Measurements from ENCODE around the gene NPTX1.

DNA sequence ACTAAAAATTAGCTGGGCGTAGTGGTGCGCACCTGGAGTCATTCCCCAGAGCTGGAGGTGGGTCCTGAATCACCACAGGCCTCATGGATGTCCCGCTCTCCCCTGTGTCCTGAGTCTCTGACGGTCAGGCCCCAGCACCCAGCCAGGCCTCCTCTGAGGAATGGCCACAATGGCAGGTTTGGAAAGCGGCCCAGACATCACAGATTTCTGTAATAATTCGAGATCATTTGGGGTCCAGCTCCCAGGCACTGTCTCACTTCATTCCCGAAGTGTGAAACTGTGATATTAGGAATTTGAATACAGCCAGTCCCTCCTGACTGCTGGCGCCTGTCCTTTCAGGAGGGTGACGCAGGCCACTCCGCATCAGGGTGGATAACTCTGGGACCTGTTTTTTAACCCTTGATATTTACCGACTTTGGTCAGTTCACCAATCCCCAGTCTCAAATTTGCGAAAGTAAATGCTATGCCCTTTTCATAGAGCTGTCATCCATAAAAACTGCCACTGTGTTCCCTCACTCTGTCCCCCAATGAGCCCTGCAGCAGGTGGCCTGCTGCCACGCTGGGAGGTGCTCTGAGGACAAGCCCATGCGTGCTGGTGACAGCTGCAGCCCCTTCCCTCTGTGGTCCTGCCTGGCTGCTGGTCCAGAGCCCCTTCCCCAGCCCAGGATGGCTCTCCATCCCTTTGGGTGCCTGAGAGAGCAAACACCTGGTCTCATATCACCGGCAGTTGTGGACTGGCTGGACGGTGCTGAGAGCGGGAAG lies 39.9 kb upstream of the NPTX1 start:
- TF ChIP-seq, protein P1, sequence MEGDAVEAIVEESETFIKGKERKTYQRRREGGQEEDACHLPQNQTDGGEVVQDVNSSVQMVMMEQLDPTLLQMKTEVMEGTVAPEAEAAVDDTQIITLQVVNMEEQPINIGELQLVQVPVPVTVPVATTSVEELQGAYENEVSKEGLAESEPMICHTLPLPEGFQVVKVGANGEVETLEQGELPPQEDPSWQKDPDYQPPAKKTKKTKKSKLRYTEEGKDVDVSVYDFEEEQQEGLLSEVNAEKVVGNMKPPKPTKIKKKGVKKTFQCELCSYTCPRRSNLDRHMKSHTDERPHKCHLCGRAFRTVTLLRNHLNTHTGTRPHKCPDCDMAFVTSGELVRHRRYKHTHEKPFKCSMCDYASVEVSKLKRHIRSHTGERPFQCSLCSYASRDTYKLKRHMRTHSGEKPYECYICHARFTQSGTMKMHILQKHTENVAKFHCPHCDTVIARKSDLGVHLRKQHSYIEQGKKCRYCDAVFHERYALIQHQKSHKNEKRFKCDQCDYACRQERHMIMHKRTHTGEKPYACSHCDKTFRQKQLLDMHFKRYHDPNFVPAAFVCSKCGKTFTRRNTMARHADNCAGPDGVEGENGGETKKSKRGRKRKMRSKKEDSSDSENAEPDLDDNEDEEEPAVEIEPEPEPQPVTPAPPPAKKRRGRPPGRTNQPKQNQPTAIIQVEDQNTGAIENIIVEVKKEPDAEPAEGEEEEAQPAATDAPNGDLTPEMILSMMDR (IDR thresholded peaks at IDR 0.05; ENCODE audit: low read depth, low read length, poor library complexity, severe bottlenecking) = no peak
- no peak for TF ChIP-seq EZH2phosphoT487 (IDR thresholded peaks at IDR 0.05; ENCODE audit: borderline replicate concordance, low read length)

Measured in DOHH2 (cell line).